ENCODE results near the gene RFX5.

Gene RFX5

GRCh38 chr1:151326619-151327222, 20.3 kb downstream of the RFX5 start:
- peak; percentile 24 for DNase-seq (ENCODE audit: low read depth, low spot score)
- H3K4me3 ChIP-seq (ENCODE audit: low read length) = peak overlapping the region; percentile 90

DNA sequence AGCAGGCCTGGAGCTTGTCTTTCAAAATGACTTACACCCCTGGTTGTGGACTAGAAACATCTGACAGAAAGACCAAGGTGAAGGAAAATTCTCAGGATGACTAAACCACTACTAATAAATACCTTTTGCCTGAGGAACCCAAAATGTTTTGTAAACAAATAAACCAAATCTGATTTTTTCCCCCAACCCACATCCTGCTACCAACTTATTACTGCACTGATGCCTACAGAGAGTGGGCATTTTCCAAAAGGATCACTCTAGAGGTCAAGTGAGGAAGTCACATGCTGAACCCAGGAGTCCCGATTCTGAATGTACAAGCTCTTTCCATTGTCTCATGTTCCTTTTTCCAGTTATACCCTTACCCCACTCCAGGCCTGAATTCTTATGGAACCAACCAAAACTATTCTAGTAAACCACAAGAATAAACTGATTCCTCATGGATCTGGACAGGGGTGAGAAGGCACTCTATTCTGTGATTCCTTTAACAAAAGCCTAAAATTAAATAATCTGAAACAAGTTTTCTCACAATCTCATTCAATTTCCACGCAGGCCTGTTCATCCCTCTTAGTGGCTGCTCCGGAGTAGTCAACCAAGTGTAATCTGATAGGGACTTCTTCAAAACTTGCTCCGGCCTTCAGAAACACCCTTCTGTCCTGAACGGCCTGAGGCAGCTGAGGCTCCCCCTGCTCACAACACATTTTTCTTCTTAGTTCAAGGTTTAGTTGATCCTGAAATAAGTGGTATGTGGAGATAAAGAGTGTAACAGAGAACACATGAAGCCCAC, 21.2 kb downstream of the RFX5 start:
- peak overlapping the region; percentile 90 for H3K4me3 ChIP-seq (ENCODE audit: low read length)
- no peak for DNase-seq (ENCODE audit: low read depth, low spot score)

DNA sequence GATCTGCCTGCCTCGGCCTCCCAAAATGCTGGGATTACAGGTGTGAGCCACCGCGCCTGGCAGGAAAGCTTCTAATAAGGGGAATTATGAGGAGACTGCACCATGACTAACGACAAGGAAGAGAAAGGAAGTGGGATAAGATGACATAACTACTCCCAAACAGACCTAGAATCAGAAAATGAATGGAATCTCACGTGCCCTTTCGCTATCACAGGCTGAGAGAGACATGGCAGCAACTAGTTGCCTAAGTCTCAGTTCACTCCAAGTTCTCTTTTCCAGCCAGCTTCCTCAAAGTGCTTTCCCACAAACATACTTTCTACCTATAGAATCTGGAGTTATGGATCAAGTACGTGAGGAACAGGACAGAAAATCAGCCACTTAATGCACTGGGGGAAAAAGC, 21.8 kb downstream of the RFX5 start:
- no peak overlapping the region for H3K4me3 ChIP-seq (ENCODE audit: low read length)
- no peak for DNase-seq (ENCODE audit: low read depth, low spot score)

GRCh38 chr1:151324390-151324930, 22.6 kb downstream of the RFX5 start:
- DNase-seq (ENCODE audit: low read depth, low spot score) = no peak
- H3K4me3 ChIP-seq (ENCODE audit: low read length) = no peak overlapping the region

DNA sequence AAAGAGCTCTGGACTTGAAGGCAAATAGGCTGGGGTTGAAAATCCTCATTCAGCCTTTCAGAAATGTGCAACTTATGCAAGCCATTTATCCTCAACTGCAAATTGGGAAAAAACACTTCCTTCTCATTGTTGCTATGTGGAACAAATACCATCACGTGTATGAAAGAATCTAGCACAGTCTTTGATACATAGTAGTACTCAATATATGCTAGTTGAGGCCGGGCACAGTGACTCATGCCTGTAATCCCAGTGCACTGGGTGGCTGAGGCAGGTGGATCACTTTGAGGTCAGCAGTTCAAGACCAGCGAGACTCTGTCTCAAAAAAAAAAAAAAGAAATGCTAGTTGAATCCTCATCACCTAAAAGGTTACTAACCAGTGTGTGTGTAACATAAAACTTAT, 28.1 kb downstream of the RFX5 start:
- no peak overlapping the region for H3K4me3 ChIP-seq (ENCODE audit: low read length)
- DNase-seq (ENCODE audit: low read depth, low spot score) = no peak

DNA sequence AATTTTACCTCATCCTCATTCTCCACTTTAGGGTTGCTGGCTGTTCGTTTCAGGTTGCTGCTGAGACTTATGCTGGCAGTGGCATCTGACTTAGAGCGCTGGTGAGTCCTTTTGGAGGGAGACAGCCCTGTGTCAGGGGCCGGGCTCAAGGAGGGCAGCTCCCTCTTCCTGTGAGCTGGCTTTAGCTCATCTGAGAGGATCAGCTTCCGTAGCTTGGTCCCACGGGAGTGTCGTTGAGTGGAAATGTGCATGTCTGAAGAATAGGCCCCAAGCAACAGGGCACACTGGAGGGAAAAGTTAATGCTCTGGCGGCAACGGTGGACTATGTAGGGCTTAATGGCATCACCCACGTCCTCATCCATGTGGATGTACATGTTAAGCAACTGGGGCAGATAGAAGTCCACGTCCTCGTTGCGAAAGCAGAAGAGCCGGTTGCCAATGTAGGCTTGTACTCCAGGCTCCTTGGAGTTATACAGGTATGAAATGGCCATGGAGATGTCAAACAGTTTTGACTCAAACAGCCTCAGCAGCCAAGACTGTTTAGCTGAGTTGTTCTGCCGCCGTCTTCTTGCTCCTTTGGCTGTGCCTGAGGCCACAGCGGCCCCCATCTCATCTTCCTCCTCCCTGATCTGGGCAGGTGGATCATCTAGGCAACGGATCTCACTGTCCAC, 31.4 kb downstream of the RFX5 start:
- H3K4me3 ChIP-seq (ENCODE audit: low read length) = no peak overlapping the region
- DNase-seq (ENCODE audit: low read depth, low spot score) = no peak

DNA sequence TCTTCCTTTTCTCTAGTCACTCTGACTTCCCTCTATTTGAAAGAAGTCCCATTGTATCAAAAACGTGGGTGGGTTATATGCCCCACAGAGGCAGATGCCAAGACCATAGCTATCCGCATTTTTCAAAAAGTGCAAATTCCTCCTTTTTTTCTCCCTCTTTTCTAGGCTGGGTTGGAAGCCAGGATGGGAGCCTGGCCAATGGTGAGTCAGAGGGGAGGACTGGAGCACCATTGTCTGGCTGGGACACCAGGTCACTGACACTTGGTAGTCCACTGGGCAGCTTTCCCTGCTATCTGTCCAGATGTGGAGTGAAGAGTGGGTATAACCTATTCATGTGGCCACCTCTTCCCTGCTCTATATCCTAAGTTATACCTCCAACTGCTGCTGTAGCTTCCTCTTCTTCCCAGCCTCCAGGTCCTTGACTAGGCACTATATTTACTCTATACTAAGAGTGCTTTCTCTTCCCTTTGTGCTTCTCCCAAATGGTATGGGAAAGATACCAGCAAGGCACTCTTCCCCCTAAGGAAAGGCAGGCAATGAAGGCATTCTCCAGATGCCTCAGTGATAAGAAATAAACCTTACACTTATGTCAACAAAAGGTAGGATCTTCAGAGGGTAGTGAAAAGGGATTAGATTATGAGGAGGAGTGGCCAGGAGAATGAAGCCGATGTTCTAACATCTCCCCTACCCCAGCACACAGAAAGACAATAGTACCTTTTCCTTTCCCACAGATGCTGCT, 32.7 kb downstream of the RFX5 start:
- DNase-seq (ENCODE audit: low read depth, low spot score) = no peak
- no peak overlapping the region for H3K4me3 ChIP-seq (ENCODE audit: low read length)

- H3K4me3 ChIP-seq (ENCODE audit: low read length) = no peak overlapping the region
- no peak for DNase-seq (ENCODE audit: low read depth, low spot score)
Observed at GRCh38 chr1:151313501-151313900, 33.6 kb downstream of the RFX5 start.

GRCh38 chr1:151312826-151313225, 34.2 kb downstream of the RFX5 start:
- no peak for DNase-seq (ENCODE audit: low read depth, low spot score)
- H3K4me3 ChIP-seq (ENCODE audit: low read length) = no peak overlapping the region

GRCh38 chr1:151312411-151312810, 34.6 kb downstream of the RFX5 start:
- H3K4me3 ChIP-seq (ENCODE audit: low read length) = no peak overlapping the region
- DNase-seq (ENCODE audit: low read depth, low spot score) = no peak

DNA sequence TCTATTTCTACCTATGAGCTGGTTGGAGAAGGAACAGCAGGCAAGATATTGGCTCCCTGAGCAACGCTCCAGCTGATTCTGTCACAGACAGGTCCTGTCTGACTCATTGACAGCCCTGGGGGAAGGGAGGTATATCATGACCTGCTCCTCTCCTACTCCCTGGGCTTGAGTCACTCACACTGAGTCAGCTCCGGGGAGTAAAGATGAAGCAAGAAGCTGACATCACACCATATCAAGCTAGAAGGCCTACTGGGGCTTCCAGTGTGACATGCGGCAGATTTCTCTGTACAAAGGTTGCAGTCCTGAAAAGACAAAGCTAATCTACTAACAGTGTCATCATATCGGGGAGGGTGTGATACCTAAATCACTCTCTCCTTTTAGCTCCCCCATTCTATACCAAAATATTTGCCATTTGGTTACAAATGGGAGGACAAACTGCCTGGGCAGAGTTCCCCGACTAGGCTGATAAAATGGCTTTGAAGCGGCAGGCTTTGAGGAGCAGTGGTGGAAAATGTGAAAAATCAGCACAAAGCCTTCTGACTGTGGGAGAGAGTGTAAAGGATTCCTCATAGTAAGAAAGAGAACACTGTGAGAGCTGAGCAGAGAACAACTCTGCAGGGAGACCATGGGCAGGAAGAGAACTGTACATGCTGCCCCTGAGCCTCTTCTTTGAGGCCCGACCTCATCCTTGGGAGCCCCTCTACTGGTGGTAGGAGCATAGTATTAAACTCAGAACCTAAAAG, 35.3 kb downstream of the RFX5 start:
- H3K4me3 ChIP-seq (ENCODE audit: low read length) = no peak overlapping the region
- DNase-seq (ENCODE audit: low read depth, low spot score) = no peak

GRCh38 chr1:151311011-151311410, 36.0 kb downstream of the RFX5 start:
- H3K4me3 ChIP-seq (ENCODE audit: low read length) = no peak overlapping the region
- no peak for DNase-seq (ENCODE audit: low read depth, low spot score)

GRCh38 chr1:151309811-151310323, 37.2 kb downstream of the RFX5 start:
- no peak for DNase-seq (ENCODE audit: low read depth, low spot score)
- no peak overlapping the region for H3K4me3 ChIP-seq (ENCODE audit: low read length)

DNA sequence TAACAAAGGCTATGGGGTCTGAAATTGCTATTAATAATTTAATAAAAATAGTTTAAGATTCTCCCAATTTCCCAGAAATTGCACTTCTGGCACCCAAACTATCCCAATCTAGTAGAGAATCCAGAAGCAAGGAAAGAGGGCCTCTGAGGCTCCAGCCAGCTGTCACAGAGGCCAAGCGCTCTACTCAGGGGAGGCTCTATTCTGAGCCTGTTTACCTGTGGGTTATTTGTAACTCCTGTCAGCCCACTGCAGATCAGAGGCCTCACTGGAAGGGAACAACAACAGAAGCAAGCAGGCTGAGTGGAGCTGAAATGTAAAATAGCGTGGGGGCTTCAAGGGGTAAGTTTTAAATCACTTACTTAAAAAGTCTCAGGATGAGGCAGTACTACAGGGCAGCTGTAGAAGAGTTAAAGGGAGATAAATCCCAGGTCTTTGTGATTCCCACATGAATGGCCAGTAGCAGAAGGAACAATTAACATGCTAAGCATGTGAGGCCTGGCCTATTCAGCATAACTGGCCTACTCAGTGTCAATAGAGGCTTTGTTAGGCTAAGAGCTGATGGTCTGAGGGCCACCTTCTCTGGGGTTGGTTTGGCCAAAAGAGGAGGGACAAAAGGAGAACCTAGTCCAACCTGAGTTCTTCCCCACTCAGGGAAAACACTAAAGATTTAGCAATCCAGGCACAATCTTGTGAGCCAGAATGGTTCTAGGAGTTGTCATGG, 52.1 kb downstream of the RFX5 start:
- no peak overlapping the region for H3K4me3 ChIP-seq (ENCODE audit: low read length)
- no peak for DNase-seq (ENCODE audit: low read depth, low spot score)

DNA sequence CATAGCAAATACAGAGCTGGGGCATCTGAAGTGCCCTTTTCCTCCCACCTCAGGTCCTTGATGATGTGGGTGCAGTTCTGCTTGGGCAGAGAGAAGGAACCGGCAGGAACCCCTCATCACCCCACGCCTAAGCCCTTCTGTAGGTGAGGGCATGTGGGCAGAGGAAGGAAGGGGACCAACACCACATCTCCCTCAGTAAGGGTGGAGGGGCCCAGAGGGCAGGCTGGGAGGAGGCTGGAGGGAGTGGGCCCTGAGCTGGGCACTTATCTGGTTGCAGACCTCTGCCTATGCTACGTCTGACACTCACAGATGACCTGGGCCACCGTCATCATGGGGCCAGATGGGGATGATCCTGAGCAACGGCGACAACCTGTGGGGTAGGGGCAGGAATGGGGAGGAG, 54.0 kb downstream of the RFX5 start:
- no peak for DNase-seq (ENCODE audit: low read depth, low spot score)
- no peak overlapping the region for H3K4me3 ChIP-seq (ENCODE audit: low read length)

- peak; percentile 24 for DNase-seq (ENCODE audit: low read depth, low spot score)
Observed at GRCh38 chr1:151292207-151293030, 54.6 kb downstream of the RFX5 start.

DNA sequence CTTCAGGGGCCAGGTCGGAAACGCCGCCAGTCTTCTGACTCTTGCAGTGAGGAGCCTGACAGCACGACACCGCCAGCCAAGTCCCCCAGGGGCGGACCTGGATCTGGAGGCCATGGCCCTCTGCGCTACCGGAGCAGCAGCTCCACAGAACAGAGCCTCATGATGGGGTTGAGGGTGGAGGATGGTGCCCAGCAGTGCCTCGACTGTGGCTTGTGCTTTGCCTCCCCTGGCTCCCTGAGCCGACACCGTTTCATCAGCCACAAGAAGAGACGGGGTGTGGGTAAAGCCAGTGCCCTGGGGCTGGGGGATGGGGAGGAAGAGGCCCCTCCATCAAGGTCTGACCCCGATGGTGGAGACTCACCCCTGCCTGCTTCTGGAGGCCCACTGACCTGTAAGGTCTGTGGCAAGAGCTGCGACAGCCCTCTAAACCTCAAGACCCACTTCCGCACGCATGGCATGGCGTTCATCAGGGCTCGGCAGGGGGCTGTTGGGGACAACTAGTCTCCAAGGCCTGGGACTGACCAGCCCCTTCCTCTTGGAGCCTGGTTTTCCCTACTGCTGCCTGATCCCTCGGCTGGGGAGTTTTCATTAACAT, 56.2 kb downstream of the RFX5 start:
- no peak for DNase-seq (ENCODE audit: low read depth, low spot score)
- no peak overlapping the region for H3K4me3 ChIP-seq (ENCODE audit: low read length)

More at GRCh38 chr1:151292207-151293030, 54.6 kb downstream of the RFX5 start:
- H3K4me3 ChIP-seq (ENCODE audit: low read length) = no peak overlapping the region

Data from Jurkat, Clone E6-1 (cell line).